NCI-H2107 treated with DMSO at 0.1 percent for 48 hours (cell line): ENCODE measurements around the gene COPS6.

Experiments used
- DNase-seq: peaks from one replicate; lab custom pipeline; 2025; ENCODE audit not compliant: unreplicated experiment; lab: John Stamatoyannopoulos, UW

COPS6 gene

GRCh38 chr7:100088621-100089457 is at the start of gene COPS6:
Gene COPS6 (plus strand): TSS chr7:100088969. CDS start chr7:100088991, 22 bp downstream.
- no peak for DNase-seq

GRCh38 chr7:100040575-100040974 is 48.2 kb upstream of the COPS6 start:
- DNase-seq = no peak

DNA sequence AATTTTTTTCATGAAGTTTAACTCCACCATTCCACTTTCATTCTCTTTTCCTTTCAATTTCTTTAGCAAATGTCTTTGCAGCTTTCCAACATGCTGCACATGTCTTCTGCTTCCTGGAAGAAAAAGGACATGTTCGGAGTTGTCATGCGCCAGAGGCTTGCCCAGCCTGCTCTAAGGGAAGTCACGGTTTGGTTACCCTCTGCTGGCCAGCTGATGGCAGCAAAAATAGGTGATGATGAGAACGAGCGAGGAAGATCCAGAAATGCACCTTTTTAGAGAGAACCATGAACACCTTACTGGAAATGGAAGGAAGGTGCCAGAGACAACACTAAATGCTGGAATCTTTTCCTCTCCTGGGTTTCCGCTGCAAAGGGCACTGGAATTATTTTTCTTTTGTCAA is 44.1 kb upstream of the COPS6 start:
- no peak for DNase-seq

DNA sequence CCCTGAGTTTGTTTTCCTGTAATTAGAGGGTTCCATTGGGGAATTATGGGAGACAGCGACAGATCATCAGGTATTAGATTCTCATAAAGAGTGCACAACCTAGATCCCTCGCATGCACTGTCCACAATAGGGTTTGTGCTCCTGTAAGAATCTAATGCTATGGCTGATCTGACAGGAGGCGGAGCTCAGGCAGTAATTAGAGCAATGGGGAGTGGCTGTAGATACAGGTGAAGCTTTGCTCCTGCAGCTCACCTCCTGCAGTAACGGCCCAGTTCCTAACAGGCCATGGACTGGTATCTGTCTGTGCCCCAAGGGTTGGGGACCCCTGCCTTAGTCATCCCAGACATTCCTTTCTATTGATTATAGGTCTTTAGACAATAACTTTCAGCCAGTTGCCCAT is 40.1 kb upstream of the COPS6 start:
- no peak for DNase-seq

GRCh38 chr7:100049441-100050291 is 39.1 kb upstream of the COPS6 start, which contains the start of gene ZSCAN21:
Gene ZSCAN21 (plus strand): TSS chr7:100049774. CDS start chr7:100057007, 7,233 bp downstream.
- peak; percentile 44 for DNase-seq

GRCh38 chr7:100051611-100052010 is 37.2 kb upstream of the COPS6 start:
- DNase-seq = no peak

- DNase-seq = peak; percentile 95
Observed at GRCh38 chr7:100053215-100053614, 35.6 kb upstream of the COPS6 start.

DNA sequence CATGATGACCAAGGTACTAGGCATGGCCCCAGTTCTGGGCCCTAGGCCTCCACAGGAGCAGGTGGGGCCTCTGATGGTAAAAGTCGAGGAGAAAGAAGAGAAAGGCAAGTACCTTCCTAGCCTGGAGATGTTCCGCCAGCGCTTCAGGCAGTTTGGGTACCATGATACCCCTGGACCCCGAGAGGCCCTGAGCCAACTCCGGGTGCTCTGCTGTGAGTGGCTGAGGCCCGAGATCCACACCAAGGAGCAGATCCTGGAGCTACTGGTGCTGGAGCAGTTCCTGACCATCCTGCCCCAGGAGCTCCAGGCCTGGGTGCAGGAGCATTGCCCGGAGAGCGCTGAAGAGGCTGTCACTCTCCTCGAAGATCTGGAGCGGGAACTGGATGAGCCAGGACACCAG is 31.8 kb upstream of the COPS6 start:
- no peak for DNase-seq

- DNase-seq = no peak
Observed at GRCh38 chr7:100059251-100059739, 29.5 kb upstream of the COPS6 start.

DNA sequence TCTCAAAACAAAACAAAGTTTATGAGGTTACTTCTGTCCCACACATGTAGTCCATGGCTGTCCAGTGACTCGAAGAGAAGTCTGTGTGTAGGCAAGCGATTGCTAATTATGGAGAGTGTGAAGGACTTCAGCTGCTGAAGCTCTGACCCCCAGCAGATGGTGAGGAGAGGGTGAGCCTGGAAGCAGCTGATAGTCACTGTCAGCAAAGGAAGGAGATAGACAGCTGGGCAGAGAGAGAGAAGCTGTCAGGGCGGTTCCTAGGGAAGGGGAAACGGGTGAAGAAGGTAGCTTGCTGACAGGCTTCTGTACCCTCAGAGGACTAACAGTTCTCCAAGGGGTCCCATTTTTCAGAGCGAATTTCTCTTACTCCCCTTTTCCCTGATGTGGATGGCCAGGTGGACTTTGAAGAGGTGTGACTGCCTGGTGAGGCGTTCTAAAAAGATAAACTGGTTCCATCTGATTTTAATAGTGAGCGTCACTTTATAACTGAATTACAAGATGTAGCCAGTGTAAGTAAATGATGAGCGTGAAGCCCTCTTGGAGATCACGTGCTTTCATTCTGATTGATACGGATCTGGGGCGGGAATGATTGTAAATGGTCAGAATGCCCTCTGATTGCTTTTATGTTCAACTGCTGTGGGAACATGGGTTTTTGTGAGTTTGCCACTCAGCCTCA is 27.1 kb upstream of the COPS6 start:
- no peak for DNase-seq

GRCh38 chr7:100063376-100063775 is 25.4 kb upstream of the COPS6 start:
- no peak for DNase-seq

- DNase-seq = no peak
Observed at GRCh38 chr7:100064162-100064561, 24.6 kb upstream of the COPS6 start.

- DNase-seq = no peak
Observed at GRCh38 chr7:100065452-100066186, 23.1 kb upstream of the COPS6 start.

DNA sequence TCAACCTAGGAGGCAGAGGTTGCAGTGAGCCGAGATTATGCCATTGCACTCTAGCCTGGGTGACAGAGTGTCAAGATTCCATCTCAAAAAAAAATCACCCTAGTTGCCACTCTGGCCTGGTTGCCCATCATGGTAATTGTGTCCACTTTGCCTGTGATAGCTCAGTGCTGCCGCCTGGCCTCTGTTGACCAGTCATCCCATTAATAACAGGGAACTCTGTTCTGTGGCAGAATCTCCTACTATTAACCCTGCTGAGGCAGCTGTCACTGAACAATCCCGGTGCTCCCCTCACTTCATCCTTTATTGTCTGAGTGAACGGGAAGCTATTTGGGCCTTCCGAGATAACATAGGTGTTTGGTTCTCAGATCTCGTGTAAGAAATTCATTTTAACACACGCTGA is 21.8 kb upstream of the COPS6 start:
- DNase-seq = no peak

- DNase-seq = no peak
Observed at GRCh38 chr7:100069991-100070390, 18.8 kb upstream of the COPS6 start.

DNA sequence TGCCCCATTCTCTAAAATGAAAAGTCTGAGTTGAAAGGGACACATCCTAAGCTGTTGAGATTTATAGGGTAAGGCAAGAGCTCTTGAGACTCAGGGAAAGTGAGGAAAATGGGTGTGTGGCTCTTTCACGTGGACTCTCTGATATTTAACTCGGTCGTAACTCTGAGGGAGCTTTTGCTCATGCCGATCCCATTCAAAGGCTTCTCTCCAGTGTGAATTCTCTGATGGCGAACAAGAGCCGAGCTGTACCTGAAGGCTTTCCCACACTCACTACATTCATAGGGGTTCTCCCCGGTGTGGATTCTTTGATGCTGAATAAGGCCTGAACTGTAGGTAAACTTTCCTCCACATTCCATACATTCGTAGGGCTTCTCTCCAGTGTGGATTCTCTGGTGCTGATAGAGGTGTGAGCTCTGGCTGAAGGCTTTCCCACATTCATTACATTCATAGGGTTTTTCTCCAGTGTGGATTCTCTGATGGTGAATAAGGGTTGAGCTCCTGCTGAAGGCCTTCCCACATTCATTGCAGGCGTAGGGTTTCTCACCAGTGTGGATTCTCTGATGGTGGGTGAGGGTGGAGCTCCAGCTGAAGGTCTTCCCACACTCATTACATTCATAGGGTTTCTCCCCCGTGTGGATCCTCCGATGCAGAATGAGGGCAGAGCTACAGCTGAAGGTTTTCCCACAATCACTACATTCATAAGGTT is 17.6 kb upstream of the COPS6 start:
- no peak for DNase-seq

- DNase-seq = no peak
Observed at GRCh38 chr7:100072462-100072861, 16.3 kb upstream of the COPS6 start.

DNA sequence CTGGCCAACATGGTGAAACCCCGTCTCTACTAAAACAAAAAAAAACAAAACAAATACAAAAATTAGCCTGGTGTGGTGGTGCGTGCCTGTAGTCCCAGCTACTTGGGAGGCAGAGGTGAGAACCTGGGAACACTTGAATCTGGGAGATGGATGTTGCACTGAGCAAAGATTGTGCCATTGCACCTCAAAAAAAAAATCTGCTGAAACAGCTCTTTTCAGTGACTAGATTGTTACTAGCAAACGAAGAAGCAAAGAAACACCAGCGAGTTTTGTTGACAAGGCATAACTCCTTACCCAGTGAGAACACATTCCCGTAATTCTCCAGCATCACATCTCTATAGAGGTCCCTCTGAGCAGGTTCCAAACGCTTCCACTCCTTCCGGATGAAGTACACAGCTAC is 13.9 kb upstream of the COPS6 start:
- DNase-seq = no peak

DNA sequence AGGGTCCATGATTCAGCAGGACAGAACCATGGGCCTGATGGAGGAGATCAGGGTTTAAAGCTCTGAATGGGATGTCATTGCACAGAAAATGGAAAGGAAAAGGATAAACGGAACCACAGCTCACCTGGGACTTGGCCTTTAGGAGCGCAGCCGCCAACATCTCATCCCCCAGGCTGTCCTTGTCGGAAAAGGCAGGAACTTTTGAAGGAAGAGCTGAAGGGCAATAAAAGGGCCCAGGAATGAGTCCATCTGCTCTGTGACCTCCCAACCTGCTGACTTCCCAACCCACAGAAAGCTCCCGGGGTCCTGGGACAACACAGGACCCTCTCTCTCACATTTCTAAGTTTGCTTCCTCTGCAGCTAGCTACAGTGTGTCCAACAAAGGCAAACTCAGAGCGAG is 13.4 kb upstream of the COPS6 start:
- DNase-seq = no peak

- DNase-seq = no peak
Observed at GRCh38 chr7:100077205-100077604, 11.6 kb upstream of the COPS6 start.
